ENCODE data around the gene DES.

GRCh38 chr2:219441451-219442255 is 23.5 kb downstream of the DES start:
- TF ChIP-seq, protein P1, sequence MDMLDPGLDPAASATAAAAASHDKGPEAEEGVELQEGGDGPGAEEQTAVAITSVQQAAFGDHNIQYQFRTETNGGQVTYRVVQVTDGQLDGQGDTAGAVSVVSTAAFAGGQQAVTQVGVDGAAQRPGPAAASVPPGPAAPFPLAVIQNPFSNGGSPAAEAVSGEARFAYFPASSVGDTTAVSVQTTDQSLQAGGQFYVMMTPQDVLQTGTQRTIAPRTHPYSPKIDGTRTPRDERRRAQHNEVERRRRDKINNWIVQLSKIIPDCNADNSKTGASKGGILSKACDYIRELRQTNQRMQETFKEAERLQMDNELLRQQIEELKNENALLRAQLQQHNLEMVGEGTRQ (IDR thresholded peaks at IDR 0.05; ENCODE audit: low read depth, low read length): no peak
- TF ChIP-seq RFX5 (IDR thresholded peaks at IDR 0.05; ENCODE audit: low read depth, low read length): no peak
- TF ChIP-seq RAD21 (IDR thresholded peaks at IDR 0.05; ENCODE audit: low read length): no peak
- TF ChIP-seq POLR2A (IDR thresholded peaks at IDR 0.05; ENCODE audit: low read depth, low read length): no peak; the same call in 1 of the 2 replicates
- TF ChIP-seq, protein P2, sequence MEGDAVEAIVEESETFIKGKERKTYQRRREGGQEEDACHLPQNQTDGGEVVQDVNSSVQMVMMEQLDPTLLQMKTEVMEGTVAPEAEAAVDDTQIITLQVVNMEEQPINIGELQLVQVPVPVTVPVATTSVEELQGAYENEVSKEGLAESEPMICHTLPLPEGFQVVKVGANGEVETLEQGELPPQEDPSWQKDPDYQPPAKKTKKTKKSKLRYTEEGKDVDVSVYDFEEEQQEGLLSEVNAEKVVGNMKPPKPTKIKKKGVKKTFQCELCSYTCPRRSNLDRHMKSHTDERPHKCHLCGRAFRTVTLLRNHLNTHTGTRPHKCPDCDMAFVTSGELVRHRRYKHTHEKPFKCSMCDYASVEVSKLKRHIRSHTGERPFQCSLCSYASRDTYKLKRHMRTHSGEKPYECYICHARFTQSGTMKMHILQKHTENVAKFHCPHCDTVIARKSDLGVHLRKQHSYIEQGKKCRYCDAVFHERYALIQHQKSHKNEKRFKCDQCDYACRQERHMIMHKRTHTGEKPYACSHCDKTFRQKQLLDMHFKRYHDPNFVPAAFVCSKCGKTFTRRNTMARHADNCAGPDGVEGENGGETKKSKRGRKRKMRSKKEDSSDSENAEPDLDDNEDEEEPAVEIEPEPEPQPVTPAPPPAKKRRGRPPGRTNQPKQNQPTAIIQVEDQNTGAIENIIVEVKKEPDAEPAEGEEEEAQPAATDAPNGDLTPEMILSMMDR (conservative IDR thresholded peaks at IDR 0.05; ENCODE audit: low read depth, low read length): no peak
- TF ChIP-seq CEBPB (IDR thresholded peaks at IDR 0.05; ENCODE audit: low read depth, low read length): no peak
